HG02885 (cell line): ENCODE measurements around the gene SRRM4.

Source experiments
- ATAC-seq: cut with Tn5 transposase; IDR thresholded peaks from one replicate; pipeline ENCODE4 v1.9.1; 2021; ENCODE audit warnings: mild to moderate bottlenecking; ENCODE audit not compliant: unreplicated experiment, poor library complexity

The SRRM4 gene

GRCh38 chr12:119181944-119182343 lies 200.6 kb downstream of the SRRM4 start:
- no peak for ATAC-seq

DNA sequence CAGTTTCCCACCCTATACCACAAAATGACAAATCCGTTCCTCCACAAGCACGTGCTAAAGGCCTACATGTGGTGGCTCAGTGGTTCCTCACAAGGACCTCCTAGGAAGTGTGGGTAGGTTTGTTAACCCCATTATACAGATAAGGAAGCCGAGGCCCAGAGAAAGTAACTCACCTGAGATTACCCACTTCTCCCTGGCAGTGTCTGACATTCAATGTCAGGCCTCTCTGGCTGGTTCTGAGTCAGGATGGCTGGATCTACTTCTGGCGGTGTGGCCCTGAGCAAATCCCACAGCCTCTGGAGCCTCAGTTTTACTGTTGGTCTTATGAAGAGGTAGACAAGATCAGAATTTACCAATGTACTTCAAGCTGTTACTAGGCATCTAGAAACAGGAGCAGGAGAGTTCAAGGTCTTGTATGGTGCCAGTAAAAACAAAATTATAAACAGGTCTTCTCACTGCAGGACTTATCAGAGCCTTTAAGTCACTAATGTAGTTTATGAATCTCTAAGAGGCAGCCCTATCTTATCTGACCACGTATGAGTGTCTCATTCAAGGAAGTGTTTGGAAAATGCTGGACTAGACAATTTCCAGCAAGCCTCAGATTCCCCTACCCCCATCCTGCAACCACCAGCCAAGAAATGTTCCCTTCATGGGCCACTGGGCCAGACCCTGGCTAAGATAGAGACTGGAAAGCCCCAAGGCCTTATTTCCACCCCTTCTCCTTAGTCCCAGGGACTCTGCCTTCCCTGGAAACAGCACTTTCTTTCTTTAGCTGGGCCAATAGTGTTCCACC lies 201.6 kb downstream of the SRRM4 start:
- no peak for ATAC-seq

GRCh38 chr12:119183942-119184695 lies 202.8 kb downstream of the SRRM4 start:
- no peak for ATAC-seq

DNA sequence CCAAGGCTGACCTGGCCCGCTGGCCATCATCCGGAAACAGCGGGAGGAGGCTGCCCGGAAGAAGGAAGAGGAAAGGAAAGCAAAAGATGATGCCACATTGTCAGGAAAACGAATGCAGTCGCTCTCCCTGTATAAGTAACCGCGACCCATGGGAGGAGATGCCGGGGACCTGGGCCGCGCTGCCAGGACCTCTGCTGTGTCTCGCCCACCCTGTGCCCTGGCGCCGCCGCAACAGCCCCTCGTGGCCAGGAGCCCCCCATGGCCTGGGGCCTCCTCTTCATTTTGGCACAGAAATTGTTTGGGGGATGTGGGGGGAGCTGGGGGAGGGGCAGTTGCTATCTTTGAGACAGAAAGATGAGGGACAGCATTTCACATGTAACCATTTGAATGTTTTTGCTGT lies 213.9 kb downstream of the SRRM4 start:
- ATAC-seq, result no peak

GRCh38 chr12:119198440-119198839 lies 217.1 kb downstream of the SRRM4 start:
- ATAC-seq, result no peak

GRCh38 chr12:119200601-119201000 lies 219.3 kb downstream of the SRRM4 start:
- no peak for ATAC-seq

GRCh38 chr12:119201789-119202543 lies 220.6 kb downstream of the SRRM4 start:
- no peak for ATAC-seq

- no peak for ATAC-seq
Measured at GRCh38 chr12:119202544-119202943, 221.2 kb downstream of the SRRM4 start.

DNA sequence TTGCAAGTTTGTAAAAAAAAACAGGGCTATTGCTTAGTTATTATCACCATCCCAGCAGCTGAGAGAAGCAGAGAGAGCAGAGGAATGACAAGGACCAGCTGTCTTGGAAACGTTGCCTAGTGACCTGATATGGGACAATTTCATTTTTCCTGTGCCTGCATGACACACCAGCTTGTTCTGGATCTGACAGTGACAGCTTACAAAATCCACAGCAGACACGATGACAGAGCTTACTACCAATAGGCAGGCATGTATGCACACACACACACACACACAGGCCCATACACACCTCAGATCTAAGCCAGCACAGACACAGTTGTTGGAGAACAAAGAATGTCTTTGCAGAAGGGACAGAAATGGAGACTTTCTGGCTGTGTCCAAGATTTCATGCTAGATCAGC lies 222.8 kb downstream of the SRRM4 start:
- no peak for ATAC-seq

GRCh38 chr12:119204671-119205285 lies 223.4 kb downstream of the SRRM4 start:
- ATAC-seq, result no peak

GRCh38 chr12:119206348-119207062 lies 225.2 kb downstream of the SRRM4 start:
- ATAC-seq, result no peak

GRCh38 chr12:119207063-119207560 lies 225.8 kb downstream of the SRRM4 start:
- no peak for ATAC-seq

- ATAC-seq, result no peak
Measured at GRCh38 chr12:119208626-119209061, 227.3 kb downstream of the SRRM4 start.

DNA sequence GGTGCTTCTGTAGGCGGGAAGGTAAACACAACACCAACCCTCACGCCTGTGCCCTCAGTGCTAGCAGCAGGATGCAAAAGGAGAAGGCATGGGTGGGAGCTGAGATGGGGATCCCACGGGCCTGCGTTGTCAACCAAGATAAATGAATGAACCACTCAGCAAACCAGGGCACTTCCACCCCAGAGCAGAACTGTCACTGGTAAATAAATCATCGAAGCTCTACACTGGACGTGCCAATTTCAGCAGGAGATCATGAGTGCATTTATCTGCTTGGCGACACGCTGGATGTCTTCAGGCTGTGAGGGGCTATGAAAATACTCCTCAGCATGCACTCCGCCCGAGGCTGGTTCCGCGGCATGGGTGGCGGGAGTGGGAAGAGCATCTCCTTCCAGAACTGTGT lies 230.5 kb downstream of the SRRM4 start:
- ATAC-seq, result no peak
